H1 (cell line): ENCODE measurements around the gene TASOR2.

ENCODE experiments used
- CTCF ChIP-seq, 3 experiments: IDR thresholded peaks; 1 replicate in 2 of 3; 2 replicates in 1 of 3; pipeline versions ENCODE4 v1.5.1 to v1.6.1; 2011; ENCODE audit warnings: low read length in 3 of 3, mild to moderate bottlenecking in 3 of 3, inconsistent platforms in 2 of 3, low read depth in 1 of 3, moderate library complexity in 1 of 3; ENCODE audit not compliant: insufficient read depth in 1 of 3; ENCODE audit errors: control extremely low read depth in 1 of 3
- EGR1 ChIP-seq: IDR thresholded peaks from 2 replicates; pipeline ENCODE4 v1.6.1; 2011; ENCODE audit warnings: low read depth, low read length, borderline replicate concordance
- EZH2 ChIP-seq: fragments of 200-600 bp; sonication (generic); IDR thresholded peaks from 2 replicates; pipeline ENCODE4 v1.7.1; 2012; ENCODE audit warnings: low read depth, mild to moderate bottlenecking, moderate library complexity, low read length, inconsistent platforms; ENCODE audit not compliant: severe bottlenecking
- POLR2A ChIP-seq, 2 experiments: IDR thresholded peaks; 1 replicate in 1 of 2; 2 replicates in 1 of 2; pipeline ENCODE4 v1.6.1; 2011; ENCODE audit warnings: low read depth in 2 of 2, low read length in 2 of 2, mild to moderate bottlenecking in 2 of 2; ENCODE audit errors: control extremely low read depth in 1 of 2
- POLR2AphosphoS5 ChIP-seq: IDR thresholded peaks from 2 replicates; pipeline ENCODE4 v1.6.1; 2011; ENCODE audit warnings: low read depth, low read length
- RAD21 ChIP-seq, 2 experiments: IDR thresholded peaks in 1 of 2; conservative IDR thresholded peaks in 1 of 2; 2 replicates each; pipeline ENCODE4 v1.6.1; 2011; ENCODE audit warnings: low read depth in 2 of 2, low read length in 2 of 2, improper control_type of control experiment in 1 of 2, inconsistent platforms in 1 of 2, mild to moderate bottlenecking in 1 of 2, moderate library complexity in 1 of 2
- SIN3A ChIP-seq, 2 experiments: IDR thresholded peaks in 1 of 2; conservative IDR thresholded peaks in 1 of 2; 2 replicates each; pipeline ENCODE4 v1.6.1; 2011 to 2012; ENCODE audit warnings: low read length in 2 of 2, improper control_type of control experiment in 1 of 2, low read depth in 1 of 2, mild to moderate bottlenecking in 1 of 2
- SRF ChIP-seq: IDR thresholded peaks from 2 replicates; pipeline ENCODE4 v1.6.1; 2011; ENCODE audit warnings: mild to moderate bottlenecking, low read depth, low read length, moderate library complexity
- SUZ12 ChIP-seq: fragments of 200-600 bp; sonication (generic); IDR thresholded peaks from 2 replicates; pipeline ENCODE4 v1.6.1; 2012; ENCODE audit warnings: mild to moderate bottlenecking, inconsistent platforms, low read length, moderate library complexity, mixed read lengths
- TCF12 ChIP-seq: IDR thresholded peaks from 2 replicates; pipeline ENCODE4 v1.6.1; 2011; ENCODE audit warnings: low read depth, mild to moderate bottlenecking, low read length

DNA sequence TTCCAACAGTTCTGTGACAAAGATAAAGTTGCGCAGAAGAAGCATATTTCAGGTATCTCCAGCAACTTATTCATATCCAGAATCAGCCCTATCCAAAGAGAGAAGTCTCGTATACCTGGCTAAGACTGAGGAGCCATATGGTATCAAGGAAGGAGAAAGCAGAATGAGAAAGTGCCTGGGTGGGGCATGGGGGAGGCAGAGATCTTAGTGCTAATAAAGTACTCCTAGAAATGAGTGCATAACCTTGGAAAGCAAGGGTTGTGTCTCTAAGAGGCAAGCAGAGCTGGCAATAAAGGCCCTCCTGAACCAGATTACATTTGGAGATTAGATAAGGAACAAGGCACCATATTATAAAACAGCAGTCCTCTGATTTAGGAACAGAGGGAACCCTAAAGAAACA, 12.7 kb downstream of the TASOR2 start:
- no peak for TF ChIP-seq CTCF (IDR thresholded peaks at IDR 0.05; ENCODE audit: control extremely low read depth in 1 of 3, insufficient read depth in 1 of 3, low read depth in 1 of 3, low read length in 3 of 3)
- no peak for TF ChIP-seq RAD21 (IDR thresholded peaks at IDR 0.05 in 1 of 2, conservative IDR thresholded peaks at IDR 0.05 in 1 of 2; ENCODE audit: low read depth in 2 of 2, low read length in 2 of 2)
- no peak for TF ChIP-seq EGR1
- no peak for TF ChIP-seq POLR2AphosphoS5
- no peak for TF ChIP-seq POLR2A (IDR thresholded peaks at IDR 0.05; ENCODE audit: control extremely low read depth in 1 of 2, low read depth in 2 of 2, low read length in 2 of 2)
- no peak for TF ChIP-seq SIN3A (conservative IDR thresholded peaks at IDR 0.05 in 1 of 2, IDR thresholded peaks at IDR 0.05 in 1 of 2; ENCODE audit: low read depth in 1 of 2, low read length in 2 of 2)
- no peak for TF ChIP-seq EZH2
- no peak for TF ChIP-seq SRF
- no peak for TF ChIP-seq SUZ12
- TF ChIP-seq TCF12, result no peak
